Measurements from ENCODE around the gene RASAL2.
"Not testable (repeated sequence)": the region's sequence is repeated elsewhere in the genome, so short reads cannot be mapped to it uniquely, and the experiment has no call there.

The RASAL2 gene

DNA sequence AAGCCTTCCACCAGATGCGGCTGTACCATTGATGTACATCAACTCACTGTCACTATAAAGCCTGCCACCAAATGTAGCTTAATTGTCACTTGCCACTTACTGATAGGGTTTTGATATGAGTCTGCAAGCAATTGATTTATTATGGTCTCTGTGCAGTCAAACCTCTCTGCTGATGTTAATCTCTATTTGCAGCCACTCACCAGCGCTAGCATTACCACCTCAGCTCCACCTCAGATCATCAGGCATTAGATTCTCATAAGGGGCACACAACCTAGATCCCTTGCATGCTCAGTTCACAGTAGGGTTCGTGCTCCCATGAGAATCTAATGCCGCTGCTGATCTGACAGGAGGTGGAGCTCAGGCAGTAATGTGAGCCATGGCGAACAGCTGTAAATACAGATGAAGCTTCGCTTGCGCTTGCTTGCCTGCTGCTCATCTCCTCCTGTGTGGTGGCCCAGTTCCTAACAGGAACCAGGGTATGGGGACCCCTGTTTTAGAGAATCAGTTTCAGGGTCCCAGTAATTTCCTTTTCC, 26.7 kb downstream of the RASAL2 start:
- DNase-seq, result not testable (repeated sequence)

DNA sequence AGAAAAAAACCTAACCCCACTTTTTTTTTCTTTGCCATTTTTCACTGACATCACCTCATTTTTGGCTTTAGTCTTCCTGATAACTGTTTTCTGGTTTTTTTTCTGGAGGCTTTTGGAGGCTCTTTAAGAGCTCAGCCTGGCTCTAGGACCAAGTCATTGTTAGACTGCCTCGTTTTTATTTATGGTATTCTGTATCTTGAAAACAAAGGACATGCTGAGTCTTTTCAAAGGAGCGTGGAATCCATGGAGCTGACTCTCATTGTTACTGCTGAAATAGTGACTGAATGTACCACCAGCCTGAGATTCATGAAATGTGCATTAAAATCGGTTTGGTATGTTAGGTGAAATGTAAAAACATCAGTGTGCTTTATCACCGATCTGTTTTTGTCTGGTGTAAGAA, 28.0 kb downstream of the RASAL2 start:
- no peak for DNase-seq

DNA sequence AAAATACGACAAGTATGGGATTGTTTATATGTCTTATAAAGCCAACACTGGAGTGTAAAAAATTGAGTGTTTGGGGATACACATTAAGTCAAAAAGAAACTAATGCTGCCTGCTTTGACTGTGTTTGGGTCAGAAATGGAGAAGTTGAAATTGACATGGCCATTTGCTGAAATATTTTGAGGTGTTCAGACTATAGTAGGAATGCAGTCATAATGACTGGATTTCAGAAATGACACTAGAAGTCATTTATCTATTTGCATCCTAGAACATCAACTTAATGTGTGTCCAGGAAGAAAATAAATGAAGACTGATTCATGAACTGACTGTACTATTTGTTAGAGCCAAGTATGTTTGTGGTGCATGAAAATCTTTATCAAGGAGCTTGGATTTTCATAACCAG, 28.4 kb downstream of the RASAL2 start:
- DNase-seq, result no peak

DNA sequence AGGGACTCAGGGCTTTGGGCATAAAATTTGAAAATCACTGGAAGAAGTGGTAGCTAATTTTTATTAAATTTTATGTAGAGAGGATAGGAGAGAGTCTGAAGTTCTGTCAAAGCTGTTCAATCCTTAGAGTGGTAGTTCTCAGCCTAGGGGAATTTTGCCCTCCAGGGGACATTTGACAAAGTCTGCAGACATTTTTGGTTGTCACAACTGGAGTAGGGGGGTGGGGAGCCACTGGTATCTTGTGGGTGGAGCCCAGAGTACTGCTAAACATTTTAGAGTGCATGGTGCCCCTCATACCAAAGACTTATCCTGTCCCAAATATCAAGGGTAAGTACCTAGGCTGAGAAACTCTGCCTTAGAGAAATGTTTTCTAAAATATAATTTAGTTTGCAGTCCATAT, 30.2 kb downstream of the RASAL2 start:
- DNase-seq, result no peak

DNA sequence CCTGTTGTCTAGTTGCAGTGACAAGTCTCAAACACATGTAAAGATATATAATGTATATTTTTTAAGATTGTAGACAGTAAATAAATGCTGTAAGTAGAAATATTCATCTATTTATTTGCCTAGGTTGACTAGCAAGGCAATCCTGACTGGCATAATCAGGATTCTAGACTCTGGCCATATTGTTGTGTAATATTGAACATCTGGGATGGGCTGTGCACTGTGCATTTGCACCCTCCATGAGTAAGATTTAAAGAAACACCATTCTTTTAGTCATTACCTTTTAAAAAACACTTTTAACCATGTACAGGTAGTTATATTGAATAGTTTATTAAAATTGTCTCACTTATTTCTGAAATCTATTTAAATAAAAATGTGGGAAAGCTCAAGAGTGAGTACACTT, 32.4 kb downstream of the RASAL2 start:
- no peak for DNase-seq

DNA sequence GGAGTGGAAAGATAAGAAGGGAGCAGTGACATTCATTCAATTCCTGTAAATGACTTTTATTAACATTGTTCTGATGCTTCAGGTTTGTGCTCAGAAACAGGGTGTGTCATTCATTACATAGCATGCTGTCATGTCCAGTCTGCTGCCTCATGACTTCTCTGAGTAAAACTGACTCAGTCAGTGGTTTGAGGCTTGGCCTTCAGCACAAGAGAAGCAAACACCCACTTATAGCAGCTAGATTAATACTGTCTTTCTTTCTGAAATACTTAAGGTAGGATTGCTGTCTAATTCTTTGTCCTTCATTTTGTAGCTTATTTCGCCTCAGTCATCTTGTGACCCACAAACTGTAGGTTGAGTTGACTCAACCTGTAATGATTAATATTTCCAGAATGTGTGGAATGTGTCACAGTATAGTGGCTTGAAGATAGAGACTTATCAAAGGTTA, 32.9 kb downstream of the RASAL2 start:
- DNase-seq, result no peak

DNA sequence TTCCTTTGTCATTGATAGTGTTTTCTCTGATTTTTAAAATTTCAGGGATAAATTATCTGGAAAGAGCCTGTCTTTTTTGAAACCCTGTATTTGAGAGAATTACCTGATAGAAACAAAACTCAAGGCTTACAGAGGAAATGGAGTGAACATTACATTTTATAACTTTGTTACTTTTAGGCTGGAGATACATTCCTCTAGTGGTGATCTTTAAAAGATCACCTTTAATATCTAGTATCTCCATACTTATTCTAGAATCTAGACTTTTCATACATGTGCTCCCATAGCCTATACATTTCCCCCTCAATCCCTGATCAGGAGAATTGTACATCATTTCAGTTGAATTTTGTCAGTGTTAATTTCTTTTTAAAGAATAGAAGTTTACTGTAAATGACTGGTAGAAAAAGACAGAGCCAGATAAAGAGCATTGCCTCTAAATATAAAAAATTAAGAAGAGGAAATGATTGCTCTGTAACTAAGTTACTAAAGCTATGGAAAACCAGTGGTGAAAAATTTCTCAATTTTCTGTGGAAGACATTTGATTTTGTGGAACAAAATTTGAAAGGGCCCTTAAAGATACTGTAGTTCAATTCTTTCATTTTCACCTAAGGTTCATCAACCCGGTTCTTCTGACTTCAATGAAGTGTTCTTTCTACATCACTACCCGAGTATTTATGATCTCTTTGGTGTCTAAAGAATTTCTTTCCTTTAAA, 33.7 kb downstream of the RASAL2 start:
- DNase-seq, result no peak

DNA sequence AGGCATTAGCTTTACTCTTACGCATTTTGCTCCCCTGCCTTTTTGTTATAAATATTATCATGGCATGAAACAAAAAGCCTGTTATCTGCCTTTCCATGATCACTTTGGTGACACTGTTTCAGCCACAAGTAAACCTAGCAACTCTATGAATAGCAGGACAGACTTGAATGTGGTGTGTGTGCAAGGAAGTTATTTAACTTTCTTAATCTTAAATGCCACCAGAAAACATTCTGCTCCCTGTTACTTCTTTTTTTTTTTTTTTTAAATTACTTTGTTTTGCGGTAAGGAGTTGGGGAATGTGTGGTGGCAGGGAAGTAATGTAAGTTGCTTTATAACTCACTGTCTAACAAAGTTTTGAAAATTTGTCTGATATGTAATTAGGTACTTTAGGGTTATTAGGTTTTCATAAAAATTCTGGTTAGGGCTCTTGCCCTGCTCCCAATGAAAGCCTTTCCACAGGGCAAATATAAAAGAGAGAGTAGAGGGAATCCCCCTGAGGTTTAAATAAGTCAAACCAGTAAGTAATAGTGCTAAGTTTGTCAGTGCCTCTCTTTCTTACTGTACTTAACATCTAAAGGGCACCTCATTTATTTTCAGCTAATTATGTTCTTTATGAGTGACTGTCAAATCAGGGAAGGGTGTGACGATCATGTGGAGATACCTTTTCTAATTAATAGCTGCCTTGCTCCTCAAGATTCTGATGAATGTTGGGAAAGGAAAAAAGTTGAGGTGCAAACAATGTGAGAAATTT, 39.5 kb downstream of the RASAL2 start:
- DNase-seq, result no peak

DNA sequence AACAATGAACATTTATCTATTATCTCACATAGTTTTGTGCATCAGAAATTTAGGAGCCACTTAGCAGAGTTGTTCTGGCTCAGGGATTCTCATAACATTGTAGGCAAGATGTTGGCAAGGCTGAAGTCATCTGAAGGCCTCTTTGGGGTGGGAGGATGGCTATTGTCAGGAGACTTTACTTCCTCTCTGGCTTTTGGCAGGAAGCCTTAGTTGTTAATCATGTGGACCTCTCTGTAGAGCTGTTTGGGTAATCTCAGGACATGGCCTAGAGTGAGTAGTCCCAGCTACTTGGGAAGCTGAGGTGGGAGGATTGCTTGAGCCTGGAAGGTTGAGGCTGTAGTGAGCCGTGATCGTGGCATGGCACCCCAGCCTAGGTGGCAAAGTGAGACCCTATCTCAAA, 40.2 kb downstream of the RASAL2 start:
- DNase-seq, result peak; percentile 64

DNA sequence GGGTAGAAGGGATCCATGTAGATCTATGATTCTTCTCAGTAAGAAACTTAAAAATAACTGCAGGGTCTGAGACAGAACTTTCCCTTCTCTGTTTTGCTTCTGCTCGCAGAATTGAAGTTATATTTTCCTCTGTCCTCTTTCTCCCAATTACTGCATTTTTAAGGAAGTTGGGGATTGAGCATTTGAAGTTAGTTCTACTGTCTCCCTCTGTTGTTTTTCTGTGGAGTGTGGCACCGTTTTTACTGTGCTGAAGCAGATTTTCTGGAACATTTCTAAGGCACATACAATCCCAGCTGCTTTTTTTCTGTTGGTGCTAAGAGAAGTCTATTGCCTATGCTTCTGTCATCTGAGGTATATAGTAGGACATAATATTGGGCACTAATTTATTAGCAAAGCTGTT, 43.3 kb downstream of the RASAL2 start:
- DNase-seq, result no peak

DNA sequence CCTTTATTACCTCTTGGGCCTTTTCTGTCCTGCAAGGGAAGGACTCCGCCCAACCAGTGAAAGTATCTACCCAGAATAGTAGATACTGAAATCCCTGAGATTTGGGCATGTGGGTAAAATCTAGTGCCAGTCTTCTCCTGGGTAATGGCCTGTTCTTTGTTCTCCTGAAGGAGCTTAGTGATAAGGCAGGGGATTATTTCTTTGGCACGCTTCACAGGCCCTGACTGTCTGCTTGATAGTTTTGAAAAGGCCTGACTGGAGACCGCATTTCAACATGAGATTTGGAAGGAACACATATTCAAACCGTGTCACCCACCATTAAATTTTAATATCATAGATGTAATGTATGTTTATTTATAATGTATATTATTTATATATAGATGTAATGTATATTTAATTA, 48.9 kb downstream of the RASAL2 start:
- no peak for DNase-seq

DNA sequence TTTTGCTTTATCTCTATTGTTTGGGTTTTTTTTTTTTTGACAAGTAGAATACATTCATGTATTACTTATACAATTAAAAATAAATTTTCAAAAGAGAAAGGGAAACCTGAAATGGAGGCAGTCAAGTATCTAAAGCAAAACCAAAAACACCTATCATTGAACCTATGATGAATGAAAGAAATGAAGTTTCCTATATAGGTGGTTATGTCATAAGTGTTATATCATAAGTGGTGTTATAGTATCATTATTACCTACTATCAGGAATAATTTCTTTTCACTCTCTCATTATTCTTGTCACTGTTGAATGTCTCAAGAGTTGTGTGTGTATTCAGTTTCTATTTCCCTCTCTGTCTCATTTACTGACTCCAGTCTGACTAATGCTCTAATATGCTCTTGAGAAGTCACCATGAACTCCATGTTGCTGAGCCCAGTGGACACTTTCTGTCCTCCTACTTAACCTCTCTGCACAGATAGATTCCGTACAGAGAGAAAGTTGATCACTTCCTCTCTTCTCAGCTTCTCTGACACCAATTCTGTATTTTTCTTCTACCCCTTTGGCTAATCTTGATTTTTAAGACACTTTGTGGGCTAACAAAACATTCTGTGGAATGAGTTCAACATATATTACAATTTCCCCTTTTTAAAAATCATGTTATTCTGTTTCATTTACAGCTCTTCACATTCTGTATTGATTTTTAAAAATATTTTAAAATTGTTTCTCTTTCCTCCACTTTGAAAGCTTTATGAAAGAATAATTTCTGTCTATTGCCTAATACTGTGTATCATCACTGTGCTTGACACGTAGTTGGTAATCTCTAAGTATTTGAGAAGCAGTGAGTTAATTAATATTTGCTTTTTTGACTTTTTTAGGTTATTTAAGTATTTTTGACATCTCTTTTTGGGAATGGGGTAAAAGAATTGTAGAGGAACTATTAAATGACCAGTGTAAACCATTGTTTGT, 50.1 kb downstream of the RASAL2 start:
- no peak for DNase-seq

DNA sequence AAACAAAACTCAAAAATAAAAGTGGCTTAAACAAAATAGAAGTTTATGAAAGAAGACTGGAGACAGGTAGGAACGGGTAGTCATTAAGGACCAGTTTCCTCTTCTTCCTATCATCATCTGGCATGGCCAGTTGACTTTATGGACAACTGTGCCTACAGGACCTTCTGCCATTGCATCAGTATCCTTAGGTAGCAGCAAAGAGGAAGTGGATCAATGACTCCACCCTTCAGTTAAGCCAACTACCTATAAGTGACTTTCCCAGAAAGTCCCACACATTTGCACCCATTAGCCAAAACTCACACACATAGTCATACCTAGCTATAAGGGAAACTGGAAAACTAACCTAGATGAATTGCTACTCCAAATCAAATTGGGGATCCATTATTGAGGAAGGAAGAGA, 51.7 kb downstream of the RASAL2 start:
- DNase-seq, result no peak

DNA sequence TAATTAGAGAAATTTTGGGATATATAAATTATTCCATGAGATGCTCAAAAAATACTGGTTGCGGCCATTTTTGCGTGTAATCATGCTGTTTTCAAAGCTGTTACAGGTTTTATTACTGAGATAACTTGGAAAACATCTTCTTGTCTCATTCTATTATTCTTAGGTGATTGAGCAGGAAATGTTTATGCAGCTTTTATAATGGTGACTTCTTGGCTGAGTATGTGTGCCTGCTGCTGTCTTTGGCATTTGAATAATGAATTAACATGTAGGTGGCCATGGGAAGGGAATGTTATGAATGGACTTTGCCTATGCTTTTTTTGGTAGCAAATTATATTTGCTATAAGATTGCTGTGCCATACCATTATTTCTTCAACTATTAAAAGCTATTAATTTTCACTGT, 52.5 kb downstream of the RASAL2 start:
- no peak for DNase-seq

DNA sequence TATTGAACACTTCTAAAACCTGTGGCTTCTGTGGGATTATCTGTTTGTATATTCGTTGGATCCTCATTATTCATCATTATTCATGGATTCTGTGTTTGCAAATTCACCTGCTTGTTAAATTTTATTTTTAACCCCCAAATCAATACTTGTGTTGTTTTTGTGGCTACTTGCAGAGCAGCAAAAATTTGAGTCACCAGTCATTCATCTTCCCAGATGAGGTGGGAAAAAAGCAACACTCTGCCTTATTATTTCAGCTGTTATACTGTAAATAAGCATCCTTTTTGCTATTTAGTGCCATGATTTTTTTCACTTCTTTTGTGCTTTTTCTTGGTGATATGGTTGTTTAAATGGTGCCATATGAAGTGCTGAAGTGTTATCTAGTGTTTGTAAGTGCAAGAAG, 56.7 kb downstream of the RASAL2 start:
- DNase-seq, result no peak

DNA sequence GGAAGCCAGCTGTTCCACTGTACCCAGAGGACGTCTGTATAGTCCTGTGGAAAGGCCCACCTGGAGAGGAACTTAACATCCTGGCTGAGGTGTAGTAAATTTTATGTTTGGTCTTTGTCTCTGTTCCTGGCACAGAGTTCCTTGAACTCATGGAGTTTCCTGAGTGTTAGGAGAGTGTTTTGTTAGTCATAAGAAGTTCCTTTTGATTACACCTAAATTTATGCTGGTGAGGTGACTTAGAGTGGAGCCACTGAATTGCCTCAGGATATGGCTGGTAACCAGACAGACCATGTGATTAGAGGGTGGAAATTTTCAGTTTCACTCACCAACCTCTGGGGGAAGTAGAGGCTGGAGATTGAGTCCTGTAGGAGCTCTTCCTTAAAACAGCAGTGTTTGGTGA, 57.9 kb downstream of the RASAL2 start:
- no peak for DNase-seq

DNA sequence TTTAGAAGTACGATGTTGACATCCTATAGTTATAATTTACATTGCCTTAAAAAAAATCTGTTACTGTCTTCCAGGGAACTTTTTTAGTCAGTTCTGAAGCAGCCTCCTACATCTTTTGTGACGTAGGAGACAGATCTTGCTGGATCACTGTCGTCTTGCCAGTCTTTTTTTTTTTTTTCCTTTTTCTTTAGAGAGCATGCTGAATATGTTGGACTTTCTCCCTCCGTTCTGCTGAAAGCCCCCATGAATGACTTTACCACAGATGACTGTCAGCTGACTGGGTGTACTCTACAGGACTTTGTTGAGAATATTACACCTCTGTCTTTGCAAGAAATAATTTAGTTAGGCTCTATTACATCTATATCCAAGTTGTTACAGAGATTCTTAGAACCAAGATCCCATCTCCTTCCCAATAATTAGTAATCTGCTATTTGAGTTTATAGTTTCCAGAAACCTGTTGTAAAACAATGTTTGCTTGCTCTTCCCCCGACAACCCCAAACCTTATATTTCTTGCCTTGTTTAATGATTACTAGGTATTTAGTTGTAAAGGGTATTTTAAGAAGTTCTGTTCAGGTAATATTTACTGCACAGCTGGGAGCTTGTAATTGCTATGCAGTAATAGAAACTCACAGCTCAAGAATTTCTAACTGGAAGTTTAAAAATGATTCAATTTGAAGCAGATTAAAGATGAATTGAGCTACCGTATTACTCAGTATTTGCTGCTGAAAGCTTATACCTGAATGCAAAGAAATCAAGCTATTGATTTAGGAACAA, 61.8 kb downstream of the RASAL2 start:
- no peak for DNase-seq

DNA sequence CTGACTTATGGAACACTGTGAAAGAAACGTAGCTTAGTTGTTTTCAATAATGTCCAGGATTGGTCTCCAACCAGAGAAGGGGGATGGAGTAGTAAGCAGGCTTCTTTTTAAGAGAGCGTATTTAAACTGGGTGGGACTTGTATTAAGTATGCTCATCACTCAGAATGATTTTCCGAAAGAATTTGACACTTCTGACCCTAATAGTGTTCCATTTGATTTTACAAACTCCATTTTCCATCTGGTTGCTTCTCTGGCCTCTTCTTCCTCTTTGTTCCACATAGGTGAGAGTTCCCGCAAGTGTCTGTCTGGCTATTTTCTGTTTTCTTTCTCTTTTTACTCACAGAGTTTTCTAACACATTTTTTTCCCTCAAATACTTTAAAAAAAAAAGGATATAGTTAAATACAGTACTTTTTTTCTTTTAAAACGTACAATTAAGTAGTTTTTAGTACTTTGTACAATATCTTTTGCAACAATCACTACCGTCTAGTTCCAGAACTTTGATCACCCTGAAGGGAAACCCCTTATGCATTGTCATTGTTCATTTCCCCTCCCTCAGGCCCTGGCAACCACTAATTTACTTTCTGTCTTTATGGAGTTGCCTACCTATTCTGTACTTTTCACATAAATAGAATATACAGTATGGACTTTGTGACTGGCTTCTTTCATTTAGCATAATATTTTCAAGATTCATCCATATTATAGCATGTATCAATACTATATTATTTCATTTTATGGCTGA, 67.0 kb downstream of the RASAL2 start:
- DNase-seq, result no peak

DNA sequence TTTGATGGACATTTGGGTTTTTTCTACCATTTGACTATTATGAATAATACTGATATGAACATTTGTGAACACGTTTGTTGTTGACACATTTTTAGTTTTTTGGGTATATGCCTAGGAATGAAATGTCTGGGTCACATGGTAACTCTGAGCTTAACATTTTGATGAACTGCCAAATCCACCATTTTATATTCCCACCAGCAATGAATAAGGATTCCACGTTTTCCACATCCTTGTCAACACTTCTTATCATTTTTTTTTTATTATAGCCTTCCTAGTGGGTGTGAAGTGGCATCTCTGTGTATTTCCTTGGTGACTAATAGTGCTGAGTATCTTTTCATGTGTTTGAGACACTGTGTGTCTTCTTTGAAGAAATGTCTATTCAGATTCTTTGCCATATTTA, 67.6 kb downstream of the RASAL2 start:
- no peak for DNase-seq

DNA sequence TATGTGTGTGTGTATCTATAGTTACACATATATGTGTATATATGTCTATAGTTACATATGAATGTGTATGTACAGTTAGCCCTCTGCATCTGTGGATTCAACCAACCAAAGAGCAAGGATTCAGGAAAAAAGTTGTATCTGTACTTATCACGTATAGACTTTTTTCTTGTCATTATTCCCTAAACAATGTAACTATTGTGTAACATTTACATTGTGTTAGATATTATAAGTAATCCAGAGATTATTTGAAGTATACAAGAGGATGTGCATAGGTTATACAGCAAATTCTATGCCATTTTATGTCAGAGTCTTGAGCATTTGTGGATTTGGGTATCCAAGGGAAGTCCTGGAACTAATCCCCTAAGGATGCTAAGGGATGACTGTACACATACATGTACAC, 71.3 kb downstream of the RASAL2 start:
- DNase-seq, result no peak

DNA sequence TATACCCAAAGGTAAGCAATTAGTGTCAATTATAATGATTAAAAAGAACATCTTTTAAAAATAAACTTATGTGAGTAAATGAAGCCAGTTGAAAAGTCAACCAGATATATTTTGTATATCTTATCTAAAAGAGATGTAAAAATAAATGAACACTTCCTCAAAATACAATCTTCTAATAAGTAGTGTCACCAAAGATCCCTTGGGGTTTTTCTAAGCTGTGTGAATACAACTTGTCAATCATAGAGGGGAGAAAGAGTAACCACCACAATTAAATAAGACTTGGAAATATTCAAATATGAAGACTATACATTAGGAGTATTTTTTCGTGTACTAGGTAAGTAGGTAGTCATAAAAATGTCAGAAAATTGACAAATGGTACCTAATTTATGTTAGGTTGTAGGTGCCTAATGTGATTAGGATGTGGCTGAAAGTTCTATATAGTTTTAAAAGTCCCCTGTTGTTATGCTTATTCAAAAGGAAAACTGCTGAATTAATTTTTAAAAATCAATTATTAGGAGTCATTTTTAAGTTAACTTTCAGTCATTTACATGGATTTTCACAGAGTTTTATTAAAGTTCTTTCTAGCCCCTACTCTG, 72.6 kb downstream of the RASAL2 start:
- DNase-seq, result no peak
